ENCODE data around the gene NRM.
A peak's percentile ranks its signal among the peaks of the same experiment; 100 is the strongest.
"Not testable (repeated sequence)": the region's sequence is repeated elsewhere in the genome, so short reads cannot be mapped to it uniquely, and the experiment has no call there.

NRM gene

DNA sequence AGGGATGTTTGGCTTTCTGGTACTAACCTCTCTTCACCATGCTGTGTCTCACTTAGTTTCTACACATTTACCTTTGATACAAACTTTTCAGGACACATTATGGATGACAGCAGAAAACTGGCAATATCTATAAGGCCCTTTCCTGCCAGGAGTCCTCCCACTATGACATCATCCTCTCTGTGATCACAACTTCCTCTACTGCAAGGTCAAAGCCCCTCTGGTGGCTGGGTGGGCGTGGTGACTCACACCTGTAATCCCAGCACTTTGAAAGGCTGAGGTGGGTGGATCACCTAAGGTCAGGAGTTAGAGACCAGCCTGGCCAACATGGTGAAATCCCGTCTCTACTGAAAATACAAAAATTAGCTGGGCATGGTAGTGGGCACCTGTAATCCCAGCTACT, 24.5 kb downstream of the NRM start:
- DNase-seq (ENCODE audit: low read depth in 2 of 2), result peak in 1 of 2 donors; percentile 60

DNA sequence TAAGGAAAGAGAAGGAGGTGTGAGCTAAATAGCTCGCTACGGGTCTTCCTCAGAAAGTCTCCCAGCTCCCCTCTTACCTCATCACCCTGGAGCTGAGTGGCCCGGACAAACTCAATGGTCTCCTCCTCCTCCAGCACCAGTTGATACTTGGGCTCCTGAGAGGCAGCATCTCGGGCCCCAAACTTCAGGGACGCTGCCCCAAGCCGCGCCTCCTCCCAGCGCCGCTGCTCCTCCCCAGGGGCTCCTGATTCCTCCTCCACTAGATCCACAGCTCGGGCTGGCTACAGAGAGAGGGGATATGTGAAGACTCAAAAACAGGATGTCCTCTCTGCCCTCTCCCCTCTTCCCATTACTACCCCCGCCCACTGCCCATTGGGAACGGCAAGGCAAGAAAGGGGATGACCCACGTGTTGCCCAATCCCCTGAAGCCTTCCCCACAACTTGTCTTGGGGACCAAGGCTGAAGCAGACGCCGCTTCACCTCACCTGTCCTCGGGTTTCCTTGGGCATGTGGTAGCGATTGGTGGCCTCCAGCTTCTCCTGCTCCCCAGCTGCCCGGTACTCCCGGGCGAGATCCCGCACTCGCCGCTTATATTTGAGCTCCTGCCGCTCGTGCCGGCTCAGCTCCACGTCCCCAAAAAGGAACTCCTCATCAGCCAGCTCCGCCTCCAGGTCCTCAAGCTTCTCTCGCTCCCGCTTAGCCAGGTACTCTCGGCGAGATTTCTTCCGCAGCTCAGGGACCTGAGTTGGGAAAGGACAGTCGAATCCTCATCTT, 25.6 kb downstream of the NRM start:
- no peak for DNase-seq (ENCODE audit: low read depth in 2 of 2)

DNA sequence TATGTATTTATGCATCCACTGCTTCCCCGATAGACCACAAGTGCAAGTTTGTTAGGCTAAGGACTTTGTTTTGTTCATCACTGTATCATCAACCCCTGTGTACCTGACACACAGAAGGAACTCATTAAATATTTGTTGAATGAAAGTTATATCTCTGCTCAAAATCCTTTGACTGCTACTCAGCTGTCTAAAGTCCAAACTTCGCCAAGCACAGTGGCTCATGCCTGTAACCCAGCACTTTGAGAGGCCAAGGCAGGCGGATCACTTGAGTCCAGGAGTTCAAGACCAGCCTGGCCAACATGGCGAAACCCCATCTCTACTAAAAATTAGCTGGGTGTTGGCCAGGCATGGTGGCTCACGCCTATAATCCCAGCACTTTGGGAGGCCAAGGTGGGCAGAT, 32.9 kb downstream of the NRM start:
- not testable (repeated sequence) for DNase-seq (ENCODE audit: low read depth in 2 of 2)

DNA sequence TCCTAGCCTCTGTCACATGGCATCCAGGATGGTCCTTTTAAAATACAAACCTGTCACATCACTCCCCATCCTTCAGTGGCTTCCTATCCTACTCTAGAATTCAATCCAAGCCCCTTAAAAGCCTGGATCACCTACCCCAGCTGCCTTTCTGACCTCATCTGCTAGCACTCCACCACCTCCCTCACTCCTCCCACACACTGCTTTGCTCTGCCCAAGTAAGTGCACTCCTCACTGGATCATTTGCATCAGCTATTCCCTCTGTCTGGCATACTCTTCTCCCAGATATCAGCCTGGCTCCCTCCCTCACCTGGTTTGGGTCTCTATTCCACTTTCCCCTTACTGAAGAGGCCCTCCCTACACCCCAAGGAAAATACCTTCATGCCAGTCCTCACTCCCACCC, 33.3 kb downstream of the NRM start:
- DNase-seq (ENCODE audit: low read depth in 2 of 2), result no peak

DNA sequence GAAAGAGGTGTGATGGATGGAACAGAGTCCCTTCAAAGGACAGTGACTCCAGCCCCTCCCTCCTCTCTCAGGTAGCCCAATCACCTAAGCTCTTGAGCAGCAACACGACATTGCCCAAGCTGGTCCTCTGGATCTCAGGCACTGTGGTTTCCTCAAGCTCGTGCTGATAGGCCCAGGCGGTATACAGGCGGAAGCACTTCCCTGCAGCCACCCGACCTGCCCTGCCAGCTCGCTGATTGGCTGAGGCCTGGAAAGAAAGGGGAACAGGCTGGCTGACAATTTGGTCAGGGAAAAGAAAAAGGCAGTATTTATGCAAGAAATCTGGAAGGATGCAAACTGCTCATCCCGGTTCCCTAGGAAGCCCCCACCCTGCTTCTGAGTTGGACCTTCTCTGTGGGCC, 34.3 kb downstream of the NRM start:
- no peak for DNase-seq (ENCODE audit: low read depth in 2 of 2)

DNA sequence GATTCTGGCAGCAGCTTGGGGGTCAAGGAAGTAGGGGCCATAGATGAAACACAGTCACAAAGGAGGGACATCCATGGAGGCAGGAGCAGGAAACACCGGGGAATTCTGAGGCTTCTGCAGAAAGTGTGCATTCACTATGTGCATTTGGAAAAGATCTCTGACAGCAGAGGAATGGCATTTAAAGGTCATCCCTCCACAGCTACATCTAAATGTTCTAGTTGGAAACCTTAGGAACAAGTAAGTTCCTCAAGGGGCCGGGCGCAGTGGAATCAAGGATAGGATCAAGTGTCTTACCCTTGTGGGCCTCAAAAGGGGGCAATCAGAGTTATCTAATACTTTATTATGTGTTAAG, 35.1 kb downstream of the NRM start:
- DNase-seq (ENCODE audit: low read depth in 2 of 2), result no peak

DNA sequence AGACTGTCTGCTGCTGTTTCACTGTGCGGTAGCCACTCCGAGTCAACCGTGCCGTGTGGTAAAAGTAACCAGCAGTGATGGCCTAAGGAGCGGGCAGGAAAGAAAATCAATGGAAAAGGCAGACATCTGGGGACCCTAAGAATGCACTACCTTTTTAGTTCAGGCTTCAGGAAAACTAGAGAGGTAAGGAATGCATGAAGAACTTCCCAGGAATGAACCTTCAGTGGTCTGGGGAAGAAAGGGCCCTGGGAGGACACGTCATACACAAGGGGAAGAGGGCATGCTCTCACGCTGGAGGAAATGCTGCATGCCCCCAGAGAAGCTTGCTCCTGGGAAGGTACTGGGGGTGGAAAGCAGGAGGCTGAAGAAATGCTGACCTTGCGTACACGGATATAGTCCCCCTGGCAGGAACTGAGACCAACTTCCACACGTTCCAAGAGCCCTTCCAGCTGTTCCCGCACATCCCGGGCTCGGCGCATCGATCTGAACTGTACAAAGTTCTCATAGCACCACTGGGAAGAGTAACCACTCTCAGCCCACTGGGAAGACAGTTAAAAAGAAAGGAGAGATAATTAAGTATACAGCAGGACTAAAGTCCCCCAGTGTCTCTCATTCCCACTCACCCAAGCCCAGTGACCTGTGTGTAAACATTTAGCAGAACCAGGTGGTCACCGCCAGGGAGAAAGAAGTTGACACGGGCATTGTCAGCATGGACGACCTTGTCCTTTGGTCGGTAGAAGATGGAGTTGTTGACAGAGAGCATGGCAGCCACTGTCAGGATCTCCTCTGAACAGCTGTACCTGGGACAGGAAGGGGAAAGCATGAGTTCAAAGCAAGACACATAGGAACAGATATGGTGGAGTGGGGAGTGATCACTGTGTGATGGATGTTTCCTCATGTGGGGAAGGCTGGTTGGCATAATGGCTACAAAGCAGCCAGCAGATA, 35.7 kb downstream of the NRM start:
- no peak for DNase-seq (ENCODE audit: low read depth in 2 of 2)

DNA sequence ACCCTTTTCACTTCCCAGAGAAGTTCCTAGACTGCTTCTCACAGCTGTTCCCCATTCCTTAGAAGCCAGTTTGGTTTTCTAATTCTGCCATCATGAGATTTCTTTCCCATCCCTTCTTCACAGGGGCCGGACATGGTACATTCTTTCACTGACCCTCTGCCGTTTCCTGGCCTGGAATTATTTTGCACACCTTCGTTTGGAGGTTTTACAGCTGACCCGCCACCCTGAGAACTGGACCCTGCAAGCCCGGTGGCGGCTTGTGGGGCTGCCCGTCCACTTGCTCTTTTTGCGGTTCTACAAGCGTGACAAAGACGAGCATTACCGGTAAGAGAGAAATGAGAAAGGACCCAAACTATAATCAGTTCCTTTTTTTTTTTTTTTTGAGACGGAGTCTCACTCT, 39.6 kb downstream of the NRM start:
- DNase-seq (ENCODE audit: low read depth in 2 of 2), result no peak

DNA sequence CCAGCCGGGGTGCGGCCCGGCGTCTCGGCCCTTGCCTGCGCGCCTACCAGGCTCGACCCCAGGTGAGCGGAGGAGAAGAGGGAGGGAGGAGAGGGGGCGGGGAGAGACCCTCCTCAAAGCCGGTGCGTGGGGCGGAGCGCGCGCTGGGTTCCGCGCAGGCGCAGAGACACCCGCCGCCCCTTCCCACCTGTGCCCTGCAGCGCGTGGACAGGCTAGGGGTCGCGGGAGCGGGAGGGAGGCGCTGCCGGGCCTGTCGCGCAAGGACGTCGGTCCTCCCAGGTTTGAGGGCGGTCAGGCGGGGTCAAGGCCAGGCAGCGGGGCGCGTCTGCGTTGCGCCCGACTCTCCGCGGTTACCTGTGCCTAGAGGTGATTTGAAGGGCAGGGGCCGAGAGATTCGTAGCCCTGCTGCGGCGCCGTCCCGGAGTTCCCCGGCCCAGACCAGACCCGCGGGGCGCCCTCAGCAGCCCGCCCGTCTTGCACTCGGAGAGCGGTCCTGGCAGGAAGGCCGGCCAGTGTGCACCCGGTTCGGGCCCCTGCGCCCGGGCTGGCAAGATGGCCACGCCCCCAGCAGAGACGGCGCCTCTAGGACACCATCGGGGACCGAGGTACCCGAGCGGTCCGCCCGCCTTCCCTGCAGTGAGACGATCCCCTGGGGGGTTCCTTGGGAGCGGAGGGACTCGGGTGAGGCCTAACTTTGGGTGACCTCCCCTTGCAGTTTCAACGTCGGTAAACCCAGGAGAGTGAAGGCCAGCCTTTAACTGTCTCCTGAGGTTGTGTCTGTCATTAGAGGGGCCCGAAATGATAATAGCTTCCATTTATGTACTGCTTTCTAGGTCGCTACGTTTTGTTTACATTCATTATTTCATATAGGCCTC, 43.3 kb downstream of the NRM start:
- peak; percentile 26 to 70 for DNase-seq (ENCODE audit: low read depth in 2 of 2)

DNA sequence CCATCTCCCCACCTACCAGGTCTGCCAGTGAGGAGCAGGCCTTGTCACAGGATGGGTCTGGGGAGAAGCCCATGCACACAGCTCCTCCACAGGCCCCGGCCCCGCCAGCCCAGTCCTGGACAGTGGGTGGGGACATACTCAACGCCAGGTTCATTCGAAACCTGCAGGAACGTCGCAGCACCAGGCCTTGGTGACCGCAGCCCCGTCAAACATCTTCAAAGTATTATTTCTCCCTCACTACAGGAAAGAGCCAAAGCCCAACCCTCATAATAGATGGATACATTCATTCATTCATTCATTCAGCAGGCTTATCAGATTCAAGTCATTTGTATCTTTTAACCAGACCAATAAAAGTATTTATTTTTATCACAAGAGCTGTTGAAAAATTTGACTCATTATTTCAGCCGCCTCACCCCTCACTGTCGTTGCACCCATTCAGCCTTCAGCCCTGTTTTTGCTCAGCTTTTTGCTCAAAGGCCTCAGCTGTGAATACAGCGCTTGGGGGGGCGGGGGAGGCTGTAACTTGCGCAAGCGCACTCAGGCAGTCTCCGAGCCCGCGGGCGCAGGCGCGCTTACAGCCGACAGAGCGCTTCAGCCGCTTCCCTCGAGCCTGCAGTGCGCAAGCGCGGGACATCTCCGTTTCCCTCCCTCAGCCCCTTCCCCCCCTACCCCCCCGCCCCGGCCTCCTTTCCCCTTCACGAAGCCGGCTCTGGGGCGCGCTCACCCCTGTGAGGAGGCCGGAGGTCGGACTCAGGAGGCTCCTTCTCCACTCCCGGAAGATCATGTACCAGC, 44.1 kb downstream of the NRM start, which contains the start of gene C6orf136:
C6orf136 (plus strand) TSS at position 684 of the 792 bp plus-strand sequence; CDS start at position 783, 99 bp downstream.
- DNase-seq (ENCODE audit: low read depth in 2 of 2), result peak; percentile 88 to 93

DNA sequence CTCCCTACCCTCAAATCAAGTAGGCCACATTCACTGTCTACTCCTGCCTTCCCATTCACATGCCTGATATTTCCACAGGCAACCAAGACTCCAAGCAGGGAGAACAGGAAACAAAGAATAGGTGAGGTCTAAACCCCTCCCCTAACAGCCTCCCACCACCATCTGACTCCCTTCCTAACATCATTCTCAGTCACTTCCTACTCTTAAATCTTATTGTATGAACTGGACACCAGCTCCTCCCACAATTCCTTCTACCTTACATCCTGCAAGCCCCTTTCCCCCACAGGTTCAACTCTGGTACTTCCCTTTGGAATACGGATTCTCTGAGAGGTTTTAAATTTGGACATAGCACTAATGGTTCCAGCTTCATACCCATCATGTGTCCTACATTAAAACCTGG, 44.8 kb downstream of the NRM start:
- no peak for DNase-seq (ENCODE audit: low read depth in 2 of 2)

DNA sequence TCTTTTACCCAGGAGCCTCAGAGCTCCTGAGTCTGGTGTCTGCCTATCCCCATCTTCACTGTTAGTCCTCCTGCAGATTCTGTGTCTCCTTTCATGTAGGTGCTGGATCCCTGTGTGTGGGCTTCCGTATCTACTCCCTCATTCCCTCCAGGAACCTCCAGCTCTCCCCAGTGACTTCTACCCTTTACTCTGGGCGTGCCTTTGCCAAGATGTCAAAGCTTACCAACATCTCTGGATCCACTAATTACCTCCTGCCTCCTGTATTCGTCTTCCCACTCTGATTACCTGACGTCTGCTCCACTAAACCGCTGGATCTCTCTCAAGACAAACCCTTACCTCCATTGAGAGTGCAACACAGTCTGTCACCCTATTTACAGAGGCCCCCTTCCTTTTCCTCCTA, 46.0 kb downstream of the NRM start:
- DNase-seq (ENCODE audit: low read depth in 2 of 2), result no peak

DNA sequence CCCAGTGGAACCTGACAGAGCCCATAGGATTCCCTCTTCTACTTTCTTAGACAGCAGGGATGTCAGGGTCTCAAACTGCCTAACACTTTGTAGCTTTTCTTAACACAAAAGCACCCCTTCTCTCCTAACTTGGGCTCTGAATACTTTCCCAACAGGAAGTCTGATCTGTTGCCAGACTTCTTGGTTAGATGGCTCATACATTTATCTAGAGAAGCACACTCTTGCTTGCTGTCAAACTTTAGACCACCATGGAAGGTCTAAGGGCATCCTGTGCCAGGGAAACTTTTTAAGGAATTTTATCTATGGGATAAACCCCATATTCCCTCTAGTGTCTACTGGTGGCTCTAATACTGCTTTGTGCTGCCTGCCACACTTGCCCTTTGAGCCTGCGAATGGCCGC, 47.1 kb downstream of the NRM start:
- no peak for DNase-seq (ENCODE audit: low read depth in 2 of 2)

DNA sequence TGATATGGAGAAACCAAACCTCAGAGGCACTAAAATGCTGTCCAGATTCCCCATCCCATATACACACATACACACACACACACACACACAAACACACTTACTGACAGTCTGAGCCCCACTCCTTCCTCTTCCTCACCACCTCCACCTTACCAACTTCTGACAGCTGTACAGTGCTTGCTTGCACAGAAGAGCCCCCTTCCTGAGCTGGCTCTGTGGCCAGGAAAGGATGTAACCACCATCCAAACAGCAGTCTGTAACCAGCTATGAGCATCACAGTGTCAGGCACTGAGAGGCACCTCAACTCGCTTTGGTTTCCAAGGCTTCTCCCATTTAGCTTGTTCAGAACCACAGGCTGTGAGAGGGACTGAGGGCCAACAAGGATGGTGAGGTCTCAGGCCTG, 49.7 kb downstream of the NRM start:
- DNase-seq (ENCODE audit: low read depth in 2 of 2), result no peak

DNA sequence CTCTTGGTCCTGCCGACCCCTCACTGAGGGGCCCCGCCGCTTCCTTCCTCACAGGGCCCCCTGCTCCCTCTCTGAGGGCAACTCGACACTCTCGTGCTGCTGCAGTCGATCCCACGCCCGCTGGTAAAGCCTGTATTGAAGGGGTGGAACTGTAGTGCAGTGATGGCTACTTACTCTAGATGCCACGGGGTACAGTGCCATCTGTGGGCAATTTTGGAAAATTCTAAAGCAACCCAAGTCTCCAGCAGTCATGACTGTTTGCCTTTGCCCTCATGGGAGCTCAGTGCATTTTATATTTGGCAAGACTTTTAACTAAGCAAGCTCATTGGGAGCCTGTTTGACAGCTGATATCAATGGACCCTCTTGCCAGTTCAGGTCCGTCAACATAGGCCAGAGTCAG, 50.3 kb downstream of the NRM start:
- DNase-seq (ENCODE audit: low read depth in 2 of 2), result no peak
